ENCODE measurements around the gene SYCE1L.
A peak's percentile ranks its signal among the peaks of the same experiment; 100 is the strongest.

Gene SYCE1L

GRCh38 chr16:77170805-77171204 lies 28.4 kb upstream of the SYCE1L start:
- 88% methylated on average over 3 of the region's 4 CpGs for WGBS

GRCh38 chr16:77171745-77172635 lies 27.2 kb upstream of the SYCE1L start:
- 78% methylated on average over 2 of the region's 5 CpGs for WGBS
- Histone ChIP-seq H3K18ac (ENCODE audit: low read depth in 1 of 2, low read length in 2 of 2) (no peak overlapping the region), H2BK120ac (ENCODE audit: low read depth, low read length) (no peak overlapping the region), H3K36me3 (ENCODE audit: control insufficient read depth in 1 of 2, insufficient read depth in 2 of 2, low read depth in 1 of 2, low read length in 2 of 2) (no peaks in the 10 kb centered on the region), H3K79me1 (replicated peaks; ENCODE audit: low read length, poor library complexity, severe bottlenecking) (no peaks in the 10 kb centered on the region), H3K9ac (ENCODE audit: low read length) (peak overlapping the region; percentile 36), H3K4me2 (ENCODE audit: low read length, poor library complexity, severe bottlenecking) (no peak overlapping the region), H3K14ac (ENCODE audit: low read length in 2 of 2) (no peak overlapping the region), H3K4me3 (ENCODE audit: insufficient read depth in 1 of 2, low read depth in 1 of 2, low read length in 2 of 2) (no peak overlapping the region), H2BK12ac (ENCODE audit: low read length in 2 of 2) (no peak overlapping the region), H3K4me1 (ENCODE audit: control insufficient read depth, insufficient read depth, low read depth, low read length) (no peaks in the 10 kb centered on the region), H4K91ac (ENCODE audit: low read length) (no peak overlapping the region), H3K27me3 (ENCODE audit: control insufficient read depth in 1 of 2, insufficient read depth in 1 of 2, low read length in 2 of 2) (peaks cover 0 to 14% of the 10 kb centered on the region in 2 experiments), H3K4ac (ENCODE audit: low read depth in 1 of 2, low read length in 2 of 2) (no peak overlapping the region), H3K23ac (ENCODE audit: low read length in 2 of 2) (no peak overlapping the region), H4K8ac (ENCODE audit: low read length) (no peak overlapping the region), H2BK5ac (ENCODE audit: low read depth, low read length, poor library complexity, severe bottlenecking) (no peak overlapping the region), H2AFZ (ENCODE audit: low read depth, low read length) (no peak overlapping the region), H3K9me3 (ENCODE audit: control insufficient read depth, low read length) (no peaks in the 10 kb centered on the region), H2BK15ac (ENCODE audit: low read depth, poor library complexity, severe bottlenecking) (no peak overlapping the region), H2AK5ac (ENCODE audit: low read length, severe bottlenecking) (no peak overlapping the region), H3K27ac (ENCODE audit: low read length, poor library complexity, severe bottlenecking) (no peak overlapping the region)
- DNase-seq, result peak; percentile 62

More at GRCh38 chr16:77170805-77171204, 28.4 kb upstream of the SYCE1L start:
- Histone ChIP-seq H2AFZ (ENCODE audit: low read depth, low read length) (no peak overlapping the region), H2BK120ac (ENCODE audit: low read depth, low read length) (no peak overlapping the region), H3K4me3 (ENCODE audit: insufficient read depth in 1 of 2, low read depth in 1 of 2, low read length in 2 of 2) (no peak overlapping the region), H3K4ac (ENCODE audit: low read depth in 1 of 2, low read length in 2 of 2) (no peak overlapping the region), H3K9me3 (ENCODE audit: control insufficient read depth, low read length) (no peaks in the 10 kb centered on the region), H4K91ac (ENCODE audit: low read length) (no peak overlapping the region), H2BK15ac (ENCODE audit: low read depth, poor library complexity, severe bottlenecking) (no peak overlapping the region), H3K27ac (ENCODE audit: low read length, poor library complexity, severe bottlenecking) (no peak overlapping the region), H3K79me1 (replicated peaks; ENCODE audit: low read length, poor library complexity, severe bottlenecking) (no peaks in the 10 kb centered on the region), H3K9ac (ENCODE audit: low read length) (peak overlapping the region; percentile 32), H3K14ac (ENCODE audit: low read length in 2 of 2) (no peak overlapping the region), H4K8ac (ENCODE audit: low read length) (no peak overlapping the region), H3K4me2 (ENCODE audit: low read length, poor library complexity, severe bottlenecking) (no peak overlapping the region), H3K36me3 (ENCODE audit: control insufficient read depth in 1 of 2, insufficient read depth in 2 of 2, low read depth in 1 of 2, low read length in 2 of 2) (no peaks in the 10 kb centered on the region), H2BK12ac (ENCODE audit: low read length in 2 of 2) (no peak overlapping the region), H3K23ac (ENCODE audit: low read length in 2 of 2) (no peak overlapping the region), H3K27me3 (ENCODE audit: control insufficient read depth in 1 of 2, insufficient read depth in 1 of 2, low read length in 2 of 2) (peaks cover 0 to 15% of the 10 kb centered on the region in 2 experiments), H3K18ac (ENCODE audit: low read depth in 1 of 2, low read length in 2 of 2) (no peak overlapping the region), H3K4me1 (ENCODE audit: control insufficient read depth, insufficient read depth, low read depth, low read length) (no peaks in the 10 kb centered on the region), H2AK5ac (ENCODE audit: low read length, severe bottlenecking) (no peak overlapping the region), H2BK5ac (ENCODE audit: low read depth, low read length, poor library complexity, severe bottlenecking) (no peak overlapping the region)
- DNase-seq, result no peak

GRCh38 chr16:77172951-77173350 lies 26.3 kb upstream of the SYCE1L start:
- Histone ChIP-seq H2AFZ (ENCODE audit: low read depth, low read length) (no peak overlapping the region), H3K14ac (ENCODE audit: low read length in 2 of 2) (no peak overlapping the region), H3K4ac (ENCODE audit: low read depth in 1 of 2, low read length in 2 of 2) (no peak overlapping the region), H4K91ac (ENCODE audit: low read length) (no peak overlapping the region), H4K8ac (ENCODE audit: low read length) (no peak overlapping the region), H2BK120ac (ENCODE audit: low read depth, low read length) (no peak overlapping the region), H2BK12ac (ENCODE audit: low read length in 2 of 2) (no peak overlapping the region), H3K9me3 (ENCODE audit: control insufficient read depth, low read length) (no peaks in the 10 kb centered on the region), H3K9ac (ENCODE audit: low read length) (no peak overlapping the region), H3K4me2 (ENCODE audit: low read length, poor library complexity, severe bottlenecking) (no peak overlapping the region), H3K23ac (ENCODE audit: low read length in 2 of 2) (no peak overlapping the region), H3K36me3 (ENCODE audit: control insufficient read depth in 1 of 2, insufficient read depth in 2 of 2, low read depth in 1 of 2, low read length in 2 of 2) (no peaks in the 10 kb centered on the region), H3K79me1 (replicated peaks; ENCODE audit: low read length, poor library complexity, severe bottlenecking) (no peaks in the 10 kb centered on the region), H3K4me3 (ENCODE audit: insufficient read depth in 1 of 2, low read depth in 1 of 2, low read length in 2 of 2) (no peak overlapping the region), H3K18ac (ENCODE audit: low read depth in 1 of 2, low read length in 2 of 2) (no peak overlapping the region), H2BK15ac (ENCODE audit: low read depth, poor library complexity, severe bottlenecking) (no peak overlapping the region), H3K4me1 (ENCODE audit: control insufficient read depth, insufficient read depth, low read depth, low read length) (no peaks in the 10 kb centered on the region), H3K27me3 (ENCODE audit: control insufficient read depth in 1 of 2, insufficient read depth in 1 of 2, low read length in 2 of 2) (peaks cover 0 to 7% of the 10 kb centered on the region in 2 experiments), H2BK5ac (ENCODE audit: low read depth, low read length, poor library complexity, severe bottlenecking) (no peak overlapping the region), H2AK5ac (ENCODE audit: low read length, severe bottlenecking) (no peak overlapping the region), H3K27ac (ENCODE audit: low read length, poor library complexity, severe bottlenecking) (no peak overlapping the region)
- DNase-seq, result no peak

- no peak overlapping the region for H3K23ac ChIP-seq (ENCODE audit: low read length in 2 of 2)
- no peak overlapping the region for H3K4me2 ChIP-seq (ENCODE audit: low read length, poor library complexity, severe bottlenecking)
- 100% methylated on average over 1 of the region's 1 CpG for WGBS
- H2AK5ac ChIP-seq (ENCODE audit: low read length, severe bottlenecking), result no peak overlapping the region
- no peak overlapping the region for H2BK15ac ChIP-seq (ENCODE audit: low read depth, poor library complexity, severe bottlenecking)
- no peak overlapping the region for H3K4ac ChIP-seq (ENCODE audit: low read depth in 1 of 2, low read length in 2 of 2)
- H3K79me1 ChIP-seq (replicated peaks; ENCODE audit: low read length, poor library complexity, severe bottlenecking), result no peaks in the 10 kb centered on the region
- no peak overlapping the region for H3K18ac ChIP-seq (ENCODE audit: low read depth in 1 of 2, low read length in 2 of 2)
- H2AFZ ChIP-seq (ENCODE audit: low read depth, low read length), result no peak overlapping the region
- H3K27ac ChIP-seq (ENCODE audit: low read length, poor library complexity, severe bottlenecking), result no peak overlapping the region
- no peak overlapping the region for H2BK12ac ChIP-seq (ENCODE audit: low read length in 2 of 2)
- H2BK5ac ChIP-seq (ENCODE audit: low read depth, low read length, poor library complexity, severe bottlenecking), result no peak overlapping the region
- no peaks in the 10 kb centered on the region for H3K4me1 ChIP-seq (ENCODE audit: control insufficient read depth, insufficient read depth, low read depth, low read length)
- no peak overlapping the region for H3K4me3 ChIP-seq (ENCODE audit: insufficient read depth in 1 of 2, low read depth in 1 of 2, low read length in 2 of 2)
- H3K27me3 ChIP-seq (ENCODE audit: control insufficient read depth in 1 of 2, insufficient read depth in 1 of 2, low read length in 2 of 2), result no peaks in the 10 kb centered on the region
- no peak overlapping the region for H3K14ac ChIP-seq (ENCODE audit: low read length in 2 of 2)
- H4K8ac ChIP-seq (ENCODE audit: low read length), result no peak overlapping the region
- H3K9ac ChIP-seq (ENCODE audit: low read length), result no peak overlapping the region
- H3K36me3 ChIP-seq (ENCODE audit: control insufficient read depth in 1 of 2, insufficient read depth in 2 of 2, low read depth in 1 of 2, low read length in 2 of 2), result no peaks in the 10 kb centered on the region
- no peaks in the 10 kb centered on the region for H3K9me3 ChIP-seq (ENCODE audit: control insufficient read depth, low read length)
- DNase-seq, result no peak
- H4K91ac ChIP-seq (ENCODE audit: low read length), result no peak overlapping the region
- no peak overlapping the region for H2BK120ac ChIP-seq (ENCODE audit: low read depth, low read length)
These were observed 16.1 kb upstream of the SYCE1L start for GRCh38 chr16:77183137-77183536.

All from mesenchymal stem cell (in vitro differentiated cells and primary cell).